Smooth muscle cell (in vitro differentiated cells): Measurements from ENCODE around the gene ATP6V0D1. TPM values are rescaled to one million over a fixed set of nuclear protein-coding genes. Genes with fewer than 3 reads are reported as not detected.

Experiments
- DNase-seq: peaks from one replicate; lab custom pipeline; 2025; ENCODE audit not compliant: unreplicated experiment; lab: John Stamatoyannopoulos, UW
- H2AFZ ChIP-seq: fragments of 200-600 bp; sonication (generic); 2 replicates; pipeline ENCODE4 v1.6.0; 2016; ENCODE audit warnings: antibody characterized with exemption, low read depth, mild to moderate bottlenecking
- H3F3A ChIP-seq: fragments of 200-600 bp; sonication (generic); 2 replicates; pipeline ENCODE4 v1.6.0; 2017; ENCODE audit warnings: antibody characterized with exemption, low read depth
- H3K27ac ChIP-seq: fragments of 200-600 bp; sonication (generic); 2 replicates; pipeline ENCODE4 v1.5.1; 2016; ENCODE audit warnings: low read depth, mild to moderate bottlenecking
- H3K27me3 ChIP-seq: fragments of 200-600 bp; sonication (generic); 2 replicates; pipeline ENCODE4 v1.6.1; 2016; ENCODE audit warnings: low read depth, mild to moderate bottlenecking
- H3K36me3 ChIP-seq: fragments of 200-600 bp; sonication (generic); 2 replicates; pipeline ENCODE4 v1.5.1; 2016; ENCODE audit warnings: low read depth
- H3K4me1 ChIP-seq: fragments of 200-600 bp; sonication (generic); 2 replicates; pipeline ENCODE4 v1.5.1; 2016; ENCODE audit warnings: low read depth
- H3K4me2 ChIP-seq: fragments of 200-600 bp; sonication (generic); 2 replicates; pipeline ENCODE4 v1.6.0; 2016; ENCODE audit warnings: mild to moderate bottlenecking
- H3K4me3 ChIP-seq: fragments of 200-600 bp; sonication (generic); 2 replicates; pipeline ENCODE4 v1.5.1; 2016; ENCODE audit warnings: mild to moderate bottlenecking
- H3K79me2 ChIP-seq: fragments of 200-600 bp; sonication (generic); 2 replicates; pipeline ENCODE4 v1.6.0; 2016; ENCODE audit warnings: low read depth, mild to moderate bottlenecking
- H3K9ac ChIP-seq: fragments of 200-600 bp; sonication (generic); 2 replicates; pipeline ENCODE4 v1.6.0; 2016; ENCODE audit warnings: low read depth
- H3K9me3 ChIP-seq: fragments of 200-600 bp; sonication (generic); replicated peaks from 2 replicates; pipeline ENCODE4 v1.5.1; 2016; ENCODE audit warnings: low read depth
- H4K20me1 ChIP-seq: fragments of 200-600 bp; sonication (generic); 2 replicates; pipeline ENCODE4 v1.6.0; 2016; ENCODE audit warnings: low read depth
- WGBS: methylation state at CpG from one replicate; pipeline ENCODE4 v1.1.7; 2016; ENCODE audit warnings: low lambda C conversion rate; 5-methylcytosine and 5-hydroxymethylcytosine counted together
- polyA plus RNA-seq: library from polyadenylated mRNA; unstranded; fragments of >200 nt; fragmentation: Nextera tagmentation; extraction: Ambion mirVana; gene quantifications from 2 replicates; pipeline ENCODE4 v1.2.1, GENCODE V29; 2016
- total RNA-seq: library from RNA; depleted of rRNA; stranded (reverse); fragments of >200 nt; gene quantifications from 2 replicates; pipeline ENCODE4 v1.2.3, GENCODE V29; 2014
- TF ChIP-seq, protein P1 (sequence below): fragments of 200-600 bp; sonication (generic); IDR thresholded peaks from 2 replicates; pipeline ENCODE4 v1.5.1; 2017; ENCODE audit warnings: borderline replicate concordance, mild to moderate bottlenecking, antibody characterized with exemption; ENCODE audit not compliant: insufficient read depth, poor library complexity, severe bottlenecking

Gene ATP6V0D1
- total and polyA plus RNA-seq, 2 experiments from 2014 or later = 96.8 to 114 TPM

DNA sequence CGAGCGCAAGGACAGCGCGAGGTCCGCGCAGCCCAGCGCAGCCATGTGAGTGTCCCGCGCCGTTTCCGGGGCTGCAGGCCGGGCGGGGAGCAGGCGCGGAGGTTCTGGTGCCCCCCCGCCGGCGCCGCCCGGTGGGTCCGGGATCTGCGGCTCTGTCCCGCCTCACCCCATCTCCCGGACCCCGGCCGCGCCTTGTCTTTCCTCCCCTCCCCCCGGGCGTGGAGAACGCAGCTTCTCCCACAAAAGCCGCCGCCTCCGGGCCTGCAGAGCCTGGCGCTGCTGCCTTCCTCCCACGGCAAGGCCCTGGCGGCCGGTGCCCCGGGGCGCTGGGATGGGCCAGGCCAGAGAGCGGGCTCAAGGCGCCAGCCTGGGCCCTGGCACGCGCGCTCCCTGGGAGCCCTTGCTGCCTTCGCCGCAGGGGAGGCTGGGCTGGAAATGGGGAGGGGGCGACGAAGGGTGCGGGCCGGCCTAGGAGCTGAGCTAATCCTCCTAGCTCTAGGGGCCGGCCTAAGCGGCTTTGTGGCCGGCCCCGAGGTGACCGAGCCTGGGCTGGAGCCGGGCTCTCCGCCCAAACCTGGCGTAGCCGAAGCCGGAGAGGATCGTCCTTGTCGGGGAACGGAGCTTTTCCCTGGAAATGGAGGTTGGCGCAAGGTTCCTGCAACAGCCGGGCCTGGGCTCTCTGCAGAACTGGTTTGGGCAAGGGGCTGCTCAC, 48.1 kb upstream of the ATP6V0D1 start:
- peak overlapping the region; percentile 100 for H3K4me2 ChIP-seq
- H3K9ac ChIP-seq = peak overlapping the region; percentile 95
- H3K79me2 ChIP-seq = peaks cover 37% of the 10 kb centered on the region
- H3K27ac ChIP-seq = peak overlapping the region; percentile 87
- peak; percentile 44 for DNase-seq
- H3F3A ChIP-seq = peaks cover 17% of the 10 kb centered on the region
- no peaks in the 10 kb centered on the region for H3K9me3 ChIP-seq
- TF ChIP-seq, protein P1, sequence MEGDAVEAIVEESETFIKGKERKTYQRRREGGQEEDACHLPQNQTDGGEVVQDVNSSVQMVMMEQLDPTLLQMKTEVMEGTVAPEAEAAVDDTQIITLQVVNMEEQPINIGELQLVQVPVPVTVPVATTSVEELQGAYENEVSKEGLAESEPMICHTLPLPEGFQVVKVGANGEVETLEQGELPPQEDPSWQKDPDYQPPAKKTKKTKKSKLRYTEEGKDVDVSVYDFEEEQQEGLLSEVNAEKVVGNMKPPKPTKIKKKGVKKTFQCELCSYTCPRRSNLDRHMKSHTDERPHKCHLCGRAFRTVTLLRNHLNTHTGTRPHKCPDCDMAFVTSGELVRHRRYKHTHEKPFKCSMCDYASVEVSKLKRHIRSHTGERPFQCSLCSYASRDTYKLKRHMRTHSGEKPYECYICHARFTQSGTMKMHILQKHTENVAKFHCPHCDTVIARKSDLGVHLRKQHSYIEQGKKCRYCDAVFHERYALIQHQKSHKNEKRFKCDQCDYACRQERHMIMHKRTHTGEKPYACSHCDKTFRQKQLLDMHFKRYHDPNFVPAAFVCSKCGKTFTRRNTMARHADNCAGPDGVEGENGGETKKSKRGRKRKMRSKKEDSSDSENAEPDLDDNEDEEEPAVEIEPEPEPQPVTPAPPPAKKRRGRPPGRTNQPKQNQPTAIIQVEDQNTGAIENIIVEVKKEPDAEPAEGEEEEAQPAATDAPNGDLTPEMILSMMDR = no peak
- peak overlapping the region; percentile 92 for H3K4me3 ChIP-seq
- H3K36me3 ChIP-seq = no peaks in the 10 kb centered on the region
- H4K20me1 ChIP-seq = peaks cover 38% of the 10 kb centered on the region
- peak overlapping the region; percentile 79 for H2AFZ ChIP-seq
- 1% methylated on average over 28 of the region's 65 CpGs for WGBS
- no peaks in the 10 kb centered on the region for H3K27me3 ChIP-seq
- H3K4me1 ChIP-seq = peaks cover 15% of the 10 kb centered on the region

GRCh38 chr16:67528222-67528869, 47.4 kb upstream of the ATP6V0D1 start, which contains the start of gene RIPOR1:
TSS of gene RIPOR1 (plus strand) at chr16:67528829. CDS start at chr16:67538447, 9,618 bp downstream.
- Histone ChIP-seq H3K27ac (peak within 1 kb of the TSS; percentile 87), H3K9ac (peak within 1 kb of the TSS; percentile 95), H3F3A (peaks cover 17% of the 10 kb centered on the region), H3K4me1 (peaks cover 15% of the 10 kb centered on the region), H3K4me3 (peak within 1 kb of the TSS; percentile 92), H3K4me2 (peak within 1 kb of the TSS; percentile 100), H3K79me2 (peaks cover 37% of the 10 kb centered on the region), H2AFZ (peak within 1 kb of the TSS; percentile 79), H3K27me3 (no peaks in the 10 kb centered on the region), H4K20me1 (peaks cover 31% of the 10 kb centered on the region), H3K9me3 (no peaks in the 10 kb centered on the region), H3K36me3 (no peaks in the 10 kb centered on the region)
- TF ChIP-seq, protein P1 = no peak
- DNase-seq = peak; percentile 44
- WGBS = 35% methylated on average over 23 of the region's 45 CpGs

- WGBS = 13% methylated on average over 2 of the region's 3 CpGs
- H3K9me3 ChIP-seq = no peaks in the 10 kb centered on the region
- H3K9ac ChIP-seq = no peak overlapping the region
- no peak overlapping the region for H3K4me3 ChIP-seq
- TF ChIP-seq, protein P1 = no peak
- H2AFZ ChIP-seq = no peak overlapping the region
- H3K36me3 ChIP-seq = no peaks in the 10 kb centered on the region
- peaks cover 20% of the 10 kb centered on the region for H3K79me2 ChIP-seq
- H3K27me3 ChIP-seq = no peaks in the 10 kb centered on the region
- peak overlapping the region; percentile 15 for H3K27ac ChIP-seq
- H3K4me2 ChIP-seq = no peak overlapping the region
- peaks cover 17% of the 10 kb centered on the region for H3F3A ChIP-seq
- H4K20me1 ChIP-seq = peaks cover 10% of the 10 kb centered on the region
- peaks cover 15% of the 10 kb centered on the region for H3K4me1 ChIP-seq
- no peak for DNase-seq
These were observed 45.3 kb upstream of the ATP6V0D1 start for GRCh38 chr16:67526149-67526791.
